ENCODE results near the gene CYP19A1.

The CYP19A1 gene

GRCh38 chr15:51319539-51319938 lies 18.9 kb downstream of the CYP19A1 start:
- Histone ChIP-seq H3K36me3 (no peaks in the 10 kb centered on the region), H3K4me1 (ENCODE audit: control insufficient read depth in 1 of 2, insufficient read depth in 1 of 2, low read depth in 1 of 2, low read length in 1 of 2) (peaks cover 36 to 38% of the 10 kb centered on the region in 2 experiments), H3K27me3 (no peaks in the 10 kb centered on the region)

GRCh38 chr15:51318382-51319150 lies 19.8 kb downstream of the CYP19A1 start:
- Histone ChIP-seq H3K27me3 (no peaks in the 10 kb centered on the region), H3K36me3 (no peaks in the 10 kb centered on the region), H3K9me3 (no peaks in the 10 kb centered on the region), H3K4me1 (ENCODE audit: control insufficient read depth in 1 of 2, insufficient read depth in 1 of 2, low read depth in 1 of 2, low read length in 1 of 2) (peaks cover 46% of the 10 kb centered on the region in 2 experiments), H3K4me3 (ENCODE audit: low read depth in 1 of 2, low read length in 1 of 2) (no peak overlapping the region), H3K27ac (no peak overlapping the region)
- TF ChIP-seq CTCF (IDR thresholded peaks at IDR 0.05): no peak

More at GRCh38 chr15:51319539-51319938, 18.9 kb downstream of the CYP19A1 start:
- Histone ChIP-seq H3K27ac (no peak overlapping the region), H3K4me3 (ENCODE audit: low read depth in 1 of 2, low read length in 1 of 2) (no peak overlapping the region), H3K9me3 (no peaks in the 10 kb centered on the region)
- TF ChIP-seq CTCF (IDR thresholded peaks at IDR 0.05): no peak

GRCh38 chr15:51316636-51317035 lies 21.8 kb downstream of the CYP19A1 start:
- H3K9me3 ChIP-seq: no peaks in the 10 kb centered on the region
- no peaks in the 10 kb centered on the region for H3K36me3 ChIP-seq
- H3K27me3 ChIP-seq: no peaks in the 10 kb centered on the region
- peaks cover 41 to 47% of the 10 kb centered on the region in 2 experiments for H3K4me1 ChIP-seq (ENCODE audit: control insufficient read depth in 1 of 2, insufficient read depth in 1 of 2, low read depth in 1 of 2, low read length in 1 of 2)
- no peak for TF ChIP-seq CTCF (IDR thresholded peaks at IDR 0.05)
- H3K4me3 ChIP-seq (ENCODE audit: low read depth in 1 of 2, low read length in 1 of 2): no peak overlapping the region
- no peak overlapping the region for H3K27ac ChIP-seq

GRCh38 chr15:51315726-51316125 lies 22.7 kb downstream of the CYP19A1 start:
- no peaks in the 10 kb centered on the region for H3K27me3 ChIP-seq
- H3K9me3 ChIP-seq: no peaks in the 10 kb centered on the region
- no peak for TF ChIP-seq CTCF (IDR thresholded peaks at IDR 0.05)
- no peak overlapping the region for H3K27ac ChIP-seq
- H3K4me1 ChIP-seq (ENCODE audit: control insufficient read depth in 1 of 2, insufficient read depth in 1 of 2, low read depth in 1 of 2, low read length in 1 of 2): peaks cover 32 to 40% of the 10 kb centered on the region in 2 experiments
- no peaks in the 10 kb centered on the region for H3K36me3 ChIP-seq
- no peak overlapping the region for H3K4me3 ChIP-seq (ENCODE audit: low read depth in 1 of 2, low read length in 1 of 2)

- Histone ChIP-seq H3K27me3 (no peaks in the 10 kb centered on the region), H3K36me3 (no peaks in the 10 kb centered on the region), H3K4me1 (ENCODE audit: control insufficient read depth in 1 of 2, insufficient read depth in 1 of 2, low read depth in 1 of 2, low read length in 1 of 2) (peaks cover 31 to 37% of the 10 kb centered on the region in 2 experiments), H3K9me3 (no peaks in the 10 kb centered on the region), H3K27ac (no peak overlapping the region), H3K4me3 (ENCODE audit: low read depth in 1 of 2, low read length in 1 of 2) (no peak overlapping the region)
- TF ChIP-seq CTCF (IDR thresholded peaks at IDR 0.05): no peak
Observed at GRCh38 chr15:51314391-51315337, 23.7 kb downstream of the CYP19A1 start.

All from neutrophil (primary cell).